Mammary epithelial cell (primary cell): ENCODE results near the gene ZNF234.

Experiments used
- EZH2 ChIP-seq: IDR thresholded peaks from 2 replicates; pipeline ENCODE4 v1.6.1; 2012; ENCODE audit warnings: low read length, inconsistent platforms, borderline replicate concordance
- TF ChIP-seq, protein P1 (sequence below), 2 donors: IDR thresholded peaks in 1 of 2; conservative IDR thresholded peaks in 1 of 2; 2 replicates each; pipeline ENCODE4 v1.5.1; 2011 to 2012; ENCODE audit warnings: inconsistent platforms in 2 of 2, low read length in 2 of 2, mild to moderate bottlenecking in 2 of 2, control low read depth in 1 of 2, low read depth in 1 of 2; ENCODE audit not compliant: insufficient read depth in 1 of 2; ENCODE audit errors: extremely low read depth in 1 of 2

DNA sequence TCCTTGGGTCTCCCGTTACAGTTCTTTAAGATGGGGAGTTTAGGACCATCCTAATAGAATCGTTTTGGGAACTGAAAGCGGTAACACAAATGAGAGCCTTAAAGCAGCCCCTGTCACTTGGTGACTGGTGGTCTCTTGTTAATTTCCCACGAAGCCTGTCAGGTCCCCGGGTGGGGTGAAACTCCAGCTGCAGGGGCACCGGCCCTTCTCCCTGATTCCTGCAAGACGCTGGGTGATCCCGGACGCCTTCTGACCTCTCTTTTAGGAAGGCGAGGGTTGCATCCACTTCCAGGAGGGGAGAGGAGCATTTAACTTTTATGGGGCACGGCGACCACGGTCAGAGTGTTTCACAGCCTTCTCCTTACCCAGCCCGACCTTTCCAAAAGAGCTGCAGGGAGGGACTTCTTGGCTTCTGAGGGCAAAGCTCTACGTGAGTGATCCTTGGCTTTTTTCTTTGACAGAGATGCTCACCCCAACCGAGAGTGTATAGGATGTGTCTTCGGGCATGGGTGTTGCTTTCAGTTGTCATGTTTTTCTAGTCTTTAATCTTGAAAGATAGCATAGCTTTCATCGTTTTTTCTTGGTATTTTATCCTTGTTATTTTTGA, 27.5 kb upstream of the ZNF234 start:
- TF ChIP-seq, protein P1, sequence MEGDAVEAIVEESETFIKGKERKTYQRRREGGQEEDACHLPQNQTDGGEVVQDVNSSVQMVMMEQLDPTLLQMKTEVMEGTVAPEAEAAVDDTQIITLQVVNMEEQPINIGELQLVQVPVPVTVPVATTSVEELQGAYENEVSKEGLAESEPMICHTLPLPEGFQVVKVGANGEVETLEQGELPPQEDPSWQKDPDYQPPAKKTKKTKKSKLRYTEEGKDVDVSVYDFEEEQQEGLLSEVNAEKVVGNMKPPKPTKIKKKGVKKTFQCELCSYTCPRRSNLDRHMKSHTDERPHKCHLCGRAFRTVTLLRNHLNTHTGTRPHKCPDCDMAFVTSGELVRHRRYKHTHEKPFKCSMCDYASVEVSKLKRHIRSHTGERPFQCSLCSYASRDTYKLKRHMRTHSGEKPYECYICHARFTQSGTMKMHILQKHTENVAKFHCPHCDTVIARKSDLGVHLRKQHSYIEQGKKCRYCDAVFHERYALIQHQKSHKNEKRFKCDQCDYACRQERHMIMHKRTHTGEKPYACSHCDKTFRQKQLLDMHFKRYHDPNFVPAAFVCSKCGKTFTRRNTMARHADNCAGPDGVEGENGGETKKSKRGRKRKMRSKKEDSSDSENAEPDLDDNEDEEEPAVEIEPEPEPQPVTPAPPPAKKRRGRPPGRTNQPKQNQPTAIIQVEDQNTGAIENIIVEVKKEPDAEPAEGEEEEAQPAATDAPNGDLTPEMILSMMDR (conservative IDR thresholded peaks at IDR 0.05 in 1 of 2, IDR thresholded peaks at IDR 0.05 in 1 of 2; ENCODE audit: extremely low read depth in 1 of 2, insufficient read depth in 1 of 2, low read depth in 1 of 2, low read length in 2 of 2) = no peak
- no peak for TF ChIP-seq EZH2
